Esophagus squamous epithelium (tissue), 5 donors: Measurements from ENCODE around the gene ZNF280A. TPM values are rescaled to one million over a fixed set of nuclear protein-coding genes. Genes with fewer than 3 reads are reported as not detected.

ENCODE experiments used
- DNase-seq: peaks from one replicate; lab custom pipeline; 2025; lab: John Stamatoyannopoulos, UW
- H3K27ac ChIP-seq, 4 donors: fragments of 200-600 bp; sonication (generic); one replicate each; pipeline ENCODE4 v1.5.1; 2016 to 2019; ENCODE audit warnings: mild to moderate bottlenecking in 1 of 4
- H3K27me3 ChIP-seq, 4 donors: fragments of 200-600 bp; sonication (generic); 1 replicate in 3 of 4; 2 replicates in 1 of 4; pipeline versions ENCODE4 v1.5.1 to v1.6.0; 2017 to 2021; ENCODE audit warnings: antibody characterized with exemption in 1 of 4
- H3K36me3 ChIP-seq, 3 donors: fragments of 200-600 bp; sonication (generic); one replicate each; pipeline ENCODE4 v1.5.1; 2016 to 2019
- H3K4me1 ChIP-seq, 3 donors: fragments of 200-600 bp; sonication (generic); one replicate each; pipeline ENCODE4 v1.5.1; 2017 to 2019
- H3K4me3 ChIP-seq, 4 donors: fragments of 200-600 bp; sonication (generic); 1 replicate in 3 of 4; 2 replicates in 1 of 4; pipeline ENCODE4 v1.5.1; 2016 to 2019; ENCODE audit warnings: mild to moderate bottlenecking in 2 of 4, moderate library complexity in 1 of 4
- H3K9me3 ChIP-seq, 3 donors: fragments of 200-600 bp; sonication (generic); one replicate each; pipeline ENCODE4 v1.5.1; 2016 to 2019
- POLR2A ChIP-seq, 4 donors: fragments of 450-650 bp; IDR thresholded peaks; one replicate each; pipeline ENCODE4 v1.6.1; 2017; ENCODE audit warnings: antibody characterized with exemption in 4 of 4, mild to moderate bottlenecking in 4 of 4, moderate library complexity in 3 of 4
- WGBS, 2 donors: methylation state at CpG; one replicate each; pipeline ENCODE4 v1.1.5; 2018; 5-methylcytosine and 5-hydroxymethylcytosine counted together
- intact Hi-C: fragments of 100-400 bp; cut with DNase I; formaldehyde crosslinking; loops from one replicate; pipeline ENCODE4 v1.15.0; 2022
- total RNA-seq, 4 donors: library from RNA; depleted of rRNA; stranded (reverse); fragments of >200 nt; gene quantifications; one replicate each; pipeline ENCODE4 v1.1.0, GENCODE V29; 2016
- TF ChIP-seq, protein P1 (sequence below), 6 experiments: fragments of 450-650 bp in 4 of 6; fragments of 200-600 bp in 2 of 6; sonication (generic) in 2 of 6; IDR thresholded peaks; one replicate each; pipeline ENCODE4 v1.5.1; 2016 to 2019; ENCODE audit warnings: antibody characterized with exemption in 6 of 6, mild to moderate bottlenecking in 4 of 6, moderate library complexity in 4 of 6
- donor health status: DM: yes; HTN: yes; CAD: no.

The ZNF280A gene
- total RNA-seq, 4 donors from 2014 or later = not detected

DNA sequence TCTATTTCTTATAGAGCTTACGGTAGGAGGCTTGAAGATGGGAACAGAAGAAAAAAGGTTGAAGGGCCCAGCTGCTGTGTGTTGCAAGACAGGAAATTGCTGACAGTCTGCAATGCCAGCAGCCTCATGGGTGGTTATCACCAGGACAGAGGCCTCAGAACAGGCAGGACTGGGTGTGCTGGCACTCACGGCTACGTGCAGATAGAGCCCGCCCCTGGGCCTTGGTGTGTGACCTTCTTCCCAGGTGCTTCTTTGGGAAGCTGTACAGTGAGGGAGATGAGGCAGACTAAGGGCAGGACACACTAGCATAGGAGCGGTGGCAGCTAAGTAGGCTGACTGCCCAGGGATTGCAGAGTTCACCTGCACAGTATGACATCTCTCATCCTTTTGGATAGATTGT, 26.4 kb upstream of the ZNF280A start:
- DNase-seq = no peak
- TF ChIP-seq POLR2A (IDR thresholded peaks at IDR 0.05) = no peak
- TF ChIP-seq, protein P1, sequence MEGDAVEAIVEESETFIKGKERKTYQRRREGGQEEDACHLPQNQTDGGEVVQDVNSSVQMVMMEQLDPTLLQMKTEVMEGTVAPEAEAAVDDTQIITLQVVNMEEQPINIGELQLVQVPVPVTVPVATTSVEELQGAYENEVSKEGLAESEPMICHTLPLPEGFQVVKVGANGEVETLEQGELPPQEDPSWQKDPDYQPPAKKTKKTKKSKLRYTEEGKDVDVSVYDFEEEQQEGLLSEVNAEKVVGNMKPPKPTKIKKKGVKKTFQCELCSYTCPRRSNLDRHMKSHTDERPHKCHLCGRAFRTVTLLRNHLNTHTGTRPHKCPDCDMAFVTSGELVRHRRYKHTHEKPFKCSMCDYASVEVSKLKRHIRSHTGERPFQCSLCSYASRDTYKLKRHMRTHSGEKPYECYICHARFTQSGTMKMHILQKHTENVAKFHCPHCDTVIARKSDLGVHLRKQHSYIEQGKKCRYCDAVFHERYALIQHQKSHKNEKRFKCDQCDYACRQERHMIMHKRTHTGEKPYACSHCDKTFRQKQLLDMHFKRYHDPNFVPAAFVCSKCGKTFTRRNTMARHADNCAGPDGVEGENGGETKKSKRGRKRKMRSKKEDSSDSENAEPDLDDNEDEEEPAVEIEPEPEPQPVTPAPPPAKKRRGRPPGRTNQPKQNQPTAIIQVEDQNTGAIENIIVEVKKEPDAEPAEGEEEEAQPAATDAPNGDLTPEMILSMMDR (IDR thresholded peaks at IDR 0.05) = no peak
- intact Hi-C loops = no loop called here
- H3K36me3 ChIP-seq = no peaks in the 10 kb centered on the region
- H3K27me3 ChIP-seq = peaks cover 0 to 22% (median 0%) of the 10 kb centered on the region in 4 donors
- no peaks in the 10 kb centered on the region for H3K9me3 ChIP-seq
- H3K4me3 ChIP-seq = no peak overlapping the region
- WGBS, 2 donors = 49 to 54% methylated on average over 4 to 5 of the region's 5 CpGs
- no peaks in the 10 kb centered on the region for H3K4me1 ChIP-seq
- no peak overlapping the region for H3K27ac ChIP-seq

DNA sequence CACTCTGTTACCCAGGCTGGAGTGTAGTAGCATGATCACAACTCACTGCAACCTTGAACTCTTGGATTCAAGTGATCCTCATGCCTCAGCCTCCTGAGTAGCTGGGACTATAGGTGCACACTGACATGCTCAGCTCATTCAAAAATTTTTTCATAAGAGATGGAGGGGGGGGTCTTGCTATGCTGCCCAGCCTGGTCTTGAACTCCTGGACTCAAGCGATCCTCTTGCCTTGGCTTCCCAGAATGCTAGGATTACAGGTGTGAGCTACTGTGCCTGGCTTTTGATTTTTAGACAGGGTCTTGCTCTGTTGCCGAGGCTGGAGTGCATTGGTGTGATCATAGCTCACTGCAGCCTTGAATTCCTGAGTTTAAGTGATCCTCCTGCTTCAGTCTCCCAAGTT, 25.0 kb upstream of the ZNF280A start:
- DNase-seq = no peak
- 43 to 50% methylated on average over 1 to 2 of the region's 2 CpGs for WGBS, 2 donors
- Histone ChIP-seq H3K27ac (no peak overlapping the region), H3K36me3 (no peaks in the 10 kb centered on the region), H3K27me3 (peaks cover 0 to 29% (median 0%) of the 10 kb centered on the region in 4 donors), H3K9me3 (no peaks in the 10 kb centered on the region), H3K4me1 (no peaks in the 10 kb centered on the region), H3K4me3 (no peak overlapping the region)
- intact Hi-C loops = no loop called here
- TF ChIP-seq, protein P1 (IDR thresholded peaks at IDR 0.05) = no peak
- TF ChIP-seq POLR2A (IDR thresholded peaks at IDR 0.05) = no peak

DNA sequence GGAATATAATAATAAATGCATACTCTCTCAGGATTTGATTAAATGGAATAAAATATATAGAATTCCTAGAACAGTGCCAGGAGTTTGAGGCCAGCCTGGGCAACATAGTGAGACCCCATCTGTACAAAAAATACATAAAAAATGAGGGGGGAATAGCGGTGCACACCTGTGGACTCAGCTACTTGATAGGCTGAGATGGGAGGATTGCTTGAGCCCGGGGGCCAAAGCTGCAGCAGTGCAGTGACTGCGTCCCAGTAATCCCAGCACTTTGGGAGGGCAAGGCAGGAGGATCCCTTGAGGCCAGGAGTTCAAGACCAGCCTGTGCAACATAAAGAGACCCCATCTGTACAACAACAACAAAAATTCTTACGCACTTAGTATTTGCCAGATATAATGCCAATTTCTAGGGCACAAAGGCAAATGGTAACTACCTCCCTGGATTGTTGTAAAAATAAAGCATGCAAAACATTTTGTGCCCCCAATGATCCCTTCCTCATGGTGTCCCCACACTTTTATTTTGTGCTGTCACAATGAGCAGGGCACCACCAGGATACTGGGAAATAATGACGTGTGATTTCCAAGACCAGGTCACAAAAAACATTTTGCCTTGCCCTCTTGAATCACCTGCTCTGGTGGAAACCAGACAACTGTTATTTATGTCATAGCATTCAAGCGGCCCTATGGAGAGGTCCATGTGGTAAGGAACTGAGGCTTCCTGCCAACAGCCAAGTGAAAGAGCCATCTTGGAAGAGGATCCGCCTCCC, 18.3 kb upstream of the ZNF280A start:
- intact Hi-C loops = no loop called here
- 68 to 77% methylated on average over 7 of the region's 7 CpGs for WGBS, 2 donors
- no peaks in the 10 kb centered on the region for H3K36me3 ChIP-seq
- H3K4me1 ChIP-seq = no peaks in the 10 kb centered on the region
- peaks cover 0 to 22% (median 0%) of the 10 kb centered on the region in 4 donors for H3K27me3 ChIP-seq
- H3K9me3 ChIP-seq = no peaks in the 10 kb centered on the region
- TF ChIP-seq POLR2A (IDR thresholded peaks at IDR 0.05) = no peak
- TF ChIP-seq, protein P1 (IDR thresholded peaks at IDR 0.05) = no peak
- no peak overlapping the region for H3K27ac ChIP-seq
- H3K4me3 ChIP-seq = no peak overlapping the region
- DNase-seq = no peak

DNA sequence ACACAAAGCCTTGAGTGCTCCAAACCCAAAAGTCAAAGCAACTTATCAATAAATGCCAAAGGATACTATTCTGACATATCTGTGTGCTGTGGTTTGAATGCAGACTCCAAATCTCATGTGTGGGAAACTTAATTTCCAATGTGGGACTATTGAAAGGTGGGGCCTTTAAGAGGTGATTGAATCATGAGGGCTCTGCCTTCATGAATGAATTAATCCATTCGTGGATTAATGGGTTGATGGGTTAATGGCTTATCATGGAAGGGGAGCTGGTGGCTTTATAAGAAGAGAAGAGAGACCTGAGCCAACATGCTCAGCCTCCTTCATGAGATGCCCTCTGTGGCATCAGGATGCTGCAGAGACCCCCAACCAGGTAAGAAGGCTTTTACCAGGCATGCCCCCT, 16.8 kb upstream of the ZNF280A start:
- H3K4me3 ChIP-seq = no peak overlapping the region
- no peak overlapping the region for H3K27ac ChIP-seq
- intact Hi-C loops = no loop called here
- no peak for DNase-seq
- peaks cover 0 to 22% (median 0%) of the 10 kb centered on the region in 4 donors for H3K27me3 ChIP-seq
- H3K9me3 ChIP-seq = no peaks in the 10 kb centered on the region
- no peaks in the 10 kb centered on the region for H3K4me1 ChIP-seq
- 42 to 43% methylated on average over 1 of the region's 1 CpG for WGBS, 2 donors
- TF ChIP-seq, protein P1 (IDR thresholded peaks at IDR 0.05) = no peak
- no peak for TF ChIP-seq POLR2A (IDR thresholded peaks at IDR 0.05)
- no peaks in the 10 kb centered on the region for H3K36me3 ChIP-seq

DNA sequence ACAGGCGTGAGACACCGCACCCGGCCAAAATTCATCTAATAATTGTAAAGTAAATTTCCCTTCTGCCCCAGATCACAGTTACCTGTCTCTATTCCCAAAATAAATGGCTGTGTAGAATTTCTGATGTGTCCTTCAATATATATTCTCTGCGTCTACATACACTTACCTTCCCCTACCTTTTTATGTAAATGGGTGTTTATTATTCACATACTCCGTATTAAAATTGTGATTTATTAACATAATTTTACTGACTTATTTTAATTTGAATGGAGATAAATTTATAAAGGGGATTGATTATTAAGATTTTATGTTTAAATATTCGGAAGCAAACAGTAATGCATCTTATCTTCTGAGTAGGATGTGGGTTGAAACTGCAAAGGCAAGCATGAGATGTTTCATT, 16.4 kb upstream of the ZNF280A start:
- H3K9me3 ChIP-seq = no peaks in the 10 kb centered on the region
- DNase-seq = no peak
- TF ChIP-seq, protein P1 (IDR thresholded peaks at IDR 0.05) = no peak
- no peak for TF ChIP-seq POLR2A (IDR thresholded peaks at IDR 0.05)
- H3K36me3 ChIP-seq = no peaks in the 10 kb centered on the region
- no peak overlapping the region for H3K4me3 ChIP-seq
- H3K27ac ChIP-seq = no peak overlapping the region
- 73% methylated on average over 6 of the region's 6 CpGs for WGBS, 2 donors
- H3K27me3 ChIP-seq = peaks cover 0 to 18% (median 0%) of the 10 kb centered on the region in 4 donors
- H3K4me1 ChIP-seq = no peaks in the 10 kb centered on the region
- intact Hi-C loops = no loop called here
